K562 (cell line): ENCODE data around the gene PREB. TPM values are rescaled to one million over a fixed set of nuclear protein-coding genes. Genes with fewer than 3 reads are reported as not detected.

Experiments
- GMEB1 ChIP-seq: fragments of 250-450 bp; sonication (Bioruptor Pico); IDR thresholded peaks from 2 replicates; pipeline ENCODE4 v1.4.0; 2020; ENCODE audit warnings: mild to moderate bottlenecking
- JUN ChIP-seq, 2 experiments: sonication (generic) in 1 of 2; formaldehyde crosslinking in 1 of 2; IDR thresholded peaks; 2 replicates each; pipeline versions ENCODE4 v1.6.1 to v1.8.0; 2012 to 2022; ENCODE audit warnings: borderline replicate concordance in 2 of 2, mild to moderate bottlenecking in 2 of 2, improper control_type of control experiment in 1 of 2, low read depth in 1 of 2, low read length in 1 of 2, missing genetic modification reagents in 1 of 2
- MAFF ChIP-seq: IDR thresholded peaks from 2 replicates; pipeline ENCODE4 v1.6.1; 2012; ENCODE audit warnings: low read length, improper control_type of control experiment
- RFX7 ChIP-seq: fragments of 250-450 bp; sonication (Bioruptor Pico); IDR thresholded peaks from 2 replicates; pipeline ENCODE4 v1.5.1; 2021; ENCODE audit warnings: mild to moderate bottlenecking
- SP1 ChIP-seq: sonication (generic); formaldehyde crosslinking; IDR thresholded peaks from 2 replicates; pipeline ENCODE4 v1.8.1; 2022; ENCODE audit warnings: mild to moderate bottlenecking, missing genetic modification reagents
- TCF3 ChIP-seq: sonication (generic); formaldehyde crosslinking; IDR thresholded peaks from 2 replicates; pipeline ENCODE4 v1.4.0; 2020; ENCODE audit warnings: mild to moderate bottlenecking, missing genetic modification reagents
- TEAD2 ChIP-seq: fragments of 450-650 bp; IDR thresholded peaks from 2 replicates; pipeline ENCODE4 v1.6.1; 2016; ENCODE audit warnings: missing genetic modification characterization, control low read depth, missing compliant biosample characterization
- UBTF ChIP-seq, 2 experiments: IDR thresholded peaks; 2 replicates each; pipeline ENCODE4 v1.6.1; 2012; ENCODE audit warnings: improper control_type of control experiment in 2 of 2, low read depth in 2 of 2, low read length in 2 of 2, borderline replicate concordance in 1 of 2
- USF1 ChIP-seq: sonication (generic); formaldehyde crosslinking; IDR thresholded peaks from 2 replicates; pipeline ENCODE4 v1.9.0; 2022; ENCODE audit warnings: mild to moderate bottlenecking, missing genetic modification reagents
- YY1 ChIP-seq, 3 experiments: IDR thresholded peaks; 2 replicates each; pipeline ENCODE4 v1.6.1; 2011; ENCODE audit warnings: low read length in 2 of 3, mild to moderate bottlenecking in 2 of 3, moderate library complexity in 2 of 3, borderline replicate concordance in 1 of 3, control low read depth in 1 of 3, low read depth in 1 of 3; ENCODE audit not compliant: insufficient read depth in 3 of 3, insufficient replicate concordance in 2 of 3, control insufficient read depth in 1 of 3, insufficient read length in 1 of 3; ENCODE audit errors: extremely low read depth in 1 of 3
- ZNF121 ChIP-seq: sonication (generic); formaldehyde crosslinking; conservative IDR thresholded peaks from 2 replicates; pipeline ENCODE4 v1.8.0; 2022; ENCODE audit warnings: missing genetic modification reagents
- ZNF740 ChIP-seq, 3 experiments: fragments of 200-800 bp in 1 of 3; sonication (Bioruptor generic) in 1 of 3; sonication (generic) in 1 of 3; formaldehyde crosslinking in 1 of 3; IDR thresholded peaks; 2 replicates each; pipeline versions ENCODE4 v1.6.1 to v1.8.0; 2016 to 2022; ENCODE audit warnings: mild to moderate bottlenecking in 2 of 3, missing compliant biosample characterization in 2 of 3, missing genetic modification characterization in 2 of 3, missing genetic modification reagents in 1 of 3
- polyA plus RNA-seq, 8 experiments: library from polyadenylated mRNA; depleted of rRNA in 4 of 8; stranded (reverse) in 5 of 8; unstranded in 3 of 8; fragments of >200 nt; fragmentation: Nextera tagmentation in 2 of 8; fragmentation: Illumina TruSeq in 1 of 8; extraction: Ambion mirVana in 2 of 8; extraction: Trizol in 1 of 8; gene quantifications; 2 replicates each; pipeline versions ENCODE4 v1.2.1 to v1.2.3, GENCODE V29; 2011 to 2014; ENCODE audit warnings: inconsistent platforms in 1 of 8, missing spikeins in 1 of 8
- total RNA-seq, 7 experiments: library from RNA; depleted of rRNA in 6 of 7; stranded (reverse); fragments of >200 nt in 6 of 7; fragmentation: Illumina TruSeq in 2 of 7; extraction: Trizol in 2 of 7; gene quantifications; 2 replicates each; pipeline versions ENCODE4 v1.2.1 to v1.2.3, GENCODE V29; 2011 to 2021; ENCODE audit warnings: low replicate concordance in 1 of 7
- TF ChIP-seq, protein P1 (sequence below): fragments of 200-800 bp; sonication (Bioruptor generic); IDR thresholded peaks from 2 replicates; pipeline ENCODE4 v1.6.1; 2017; ENCODE audit warnings: missing genetic modification characterization, missing compliant biosample characterization
- TF ChIP-seq, protein P2 (sequence below), 2 experiments: fragments of 200-800 bp in 1 of 2; sonication (Bioruptor generic) in 1 of 2; sonication (generic) in 1 of 2; formaldehyde crosslinking in 1 of 2; IDR thresholded peaks in 1 of 2; conservative IDR thresholded peaks in 1 of 2; 2 replicates each; pipeline versions ENCODE4 v1.5.0 to v1.6.1; 2016 to 2020; ENCODE audit warnings: missing compliant biosample characterization in 1 of 2, missing genetic modification characterization in 1 of 2, missing genetic modification reagents in 1 of 2

PREB gene
- total and polyA plus RNA-seq, 9 of the 15 experiments (the other 6 are each of a cell fraction or from before 2014, with no cell fraction given) = 35.1 to 84.2 (median 67.2) TPM

DNA sequence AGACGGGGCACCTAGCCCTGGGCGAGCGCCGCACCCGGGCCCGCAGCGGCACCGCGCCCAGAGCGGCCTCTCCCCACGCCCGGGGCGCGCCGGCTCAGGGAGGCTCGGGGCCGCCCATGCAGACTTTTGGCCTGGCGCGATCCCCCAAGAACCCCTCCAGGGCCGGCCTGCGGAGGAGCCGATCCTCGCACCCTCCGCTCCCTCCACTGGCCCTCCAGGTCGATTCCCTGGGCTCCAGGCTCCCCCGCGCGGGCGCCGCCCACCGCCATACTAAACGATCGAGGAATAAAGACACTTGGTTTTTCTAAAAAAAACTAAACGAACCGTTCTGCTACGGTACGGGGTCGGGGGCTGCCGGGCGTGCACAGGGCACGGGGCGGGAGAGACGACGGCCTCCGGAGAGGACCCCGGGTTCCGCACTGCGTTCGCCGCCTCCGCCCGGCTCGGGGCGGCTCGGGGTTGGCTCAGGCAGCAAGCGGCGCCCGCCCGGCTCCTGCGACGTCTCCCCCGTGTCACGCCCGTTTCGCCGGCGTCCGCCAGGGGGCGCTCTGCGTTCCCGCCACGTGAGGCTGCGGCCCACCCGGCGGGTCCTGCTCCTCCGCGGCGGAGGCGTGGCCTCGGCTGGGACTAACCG lies 48.2 kb downstream of the PREB start (continued):
- TF ChIP-seq GMEB1 (peak; percentile 81), SP1 (CRISPR knock-in tag) (peak; percentile 70; the same call in 1 of the 2 replicates), TEAD2 (no peak), ZNF121 (CRISPR knock-in tag) (no peak), RFX7 (no peak), YY1 (IDR thresholded peaks at IDR 0.05; ENCODE audit: borderline replicate concordance in 1 of 3, control insufficient read depth in 1 of 3, extremely low read depth in 1 of 3, insufficient read depth in 3 of 3, insufficient read length in 1 of 3, insufficient replicate concordance in 2 of 3, low read depth in 1 of 3, low read length in 2 of 3) (peak in 2 of 3 experiments; percentile 59 to 77), USF1 (peak; percentile 84), ZNF740 (CRISPR knock-in tag; IDR thresholded peaks at IDR 0.05) (peak; percentile 30; the same call in 1 of the 2 replicates), ZNF740 (tag; IDR thresholded peaks at IDR 0.05) (no peak), TCF3 (CRISPR knock-in tag) (no peak; the same call in 1 of the 2 replicates), JUN (IDR thresholded peaks at IDR 0.05; ENCODE audit: borderline replicate concordance, low read depth, low read length) (no peak; the same call in 1 of the 2 replicates), JUN (CRISPR knock-in tag; IDR thresholded peaks at IDR 0.05; ENCODE audit: borderline replicate concordance) (no peak), UBTF (IDR thresholded peaks at IDR 0.05; ENCODE audit: borderline replicate concordance in 1 of 2, low read depth in 2 of 2, low read length in 2 of 2) (peak; percentile 79 to 95; a peak in 3 of 4 replicates), MAFF (no peak)
- TF ChIP-seq, protein P1, sequence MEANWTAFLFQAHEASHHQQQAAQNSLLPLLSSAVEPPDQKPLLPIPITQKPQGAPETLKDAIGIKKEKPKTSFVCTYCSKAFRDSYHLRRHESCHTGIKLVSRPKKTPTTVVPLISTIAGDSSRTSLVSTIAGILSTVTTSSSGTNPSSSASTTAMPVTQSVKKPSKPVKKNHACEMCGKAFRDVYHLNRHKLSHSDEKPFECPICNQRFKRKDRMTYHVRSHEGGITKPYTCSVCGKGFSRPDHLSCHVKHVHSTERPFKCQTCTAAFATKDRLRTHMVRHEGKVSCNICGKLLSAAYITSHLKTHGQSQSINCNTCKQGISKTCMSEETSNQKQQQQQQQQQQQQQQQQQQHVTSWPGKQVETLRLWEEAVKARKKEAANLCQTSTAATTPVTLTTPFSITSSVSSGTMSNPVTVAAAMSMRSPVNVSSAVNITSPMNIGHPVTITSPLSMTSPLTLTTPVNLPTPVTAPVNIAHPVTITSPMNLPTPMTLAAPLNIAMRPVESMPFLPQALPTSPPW = peak; percentile 72
- TF ChIP-seq, protein P2, sequence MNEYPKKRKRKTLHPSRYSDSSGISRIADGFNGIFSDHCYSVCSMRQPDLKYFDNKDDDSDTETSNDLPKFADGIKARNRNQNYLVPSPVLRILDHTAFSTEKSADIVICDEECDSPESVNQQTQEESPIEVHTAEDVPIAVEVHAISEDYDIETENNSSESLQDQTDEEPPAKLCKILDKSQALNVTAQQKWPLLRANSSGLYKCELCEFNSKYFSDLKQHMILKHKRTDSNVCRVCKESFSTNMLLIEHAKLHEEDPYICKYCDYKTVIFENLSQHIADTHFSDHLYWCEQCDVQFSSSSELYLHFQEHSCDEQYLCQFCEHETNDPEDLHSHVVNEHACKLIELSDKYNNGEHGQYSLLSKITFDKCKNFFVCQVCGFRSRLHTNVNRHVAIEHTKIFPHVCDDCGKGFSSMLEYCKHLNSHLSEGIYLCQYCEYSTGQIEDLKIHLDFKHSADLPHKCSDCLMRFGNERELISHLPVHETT (CRISPR knock-in tag; conservative IDR thresholded peaks at IDR 0.05 in 1 of 2, IDR thresholded peaks at IDR 0.05 in 1 of 2) = peak in 1 of 2 experiments; percentile 72; a peak in 1 of 4 replicates
